Chondrocyte (in vitro differentiated cells): ENCODE measurements around the gene C17orf75. TPM values are rescaled to one million over a fixed set of nuclear protein-coding genes. Genes with fewer than 3 reads are reported as not detected.
"Not testable (repeated sequence)": the region's sequence is repeated elsewhere in the genome, so short reads cannot be mapped to it uniquely, and the experiment has no call there.

Source experiments
- DNase-seq: peaks from one replicate; pipeline ENCODE4 v3.0.0; 2021; ENCODE audit warnings: mixed read lengths, low spot score
- H3K27ac Mint-ChIP-seq: one replicate; pipeline ENCODE4 v1.8.0; 2021; ENCODE audit warnings: mild to moderate bottlenecking, moderate library complexity, mixed read lengths; ENCODE audit not compliant: unreplicated experiment
- H3K27me3 Mint-ChIP-seq: 2 replicates; pipeline ENCODE4 v1.8.0; 2021; ENCODE audit warnings: low read depth, mixed read lengths
- H3K36me3 Mint-ChIP-seq: 2 replicates; pipeline ENCODE4 v1.8.0; 2021; ENCODE audit warnings: low read depth, mixed read lengths
- H3K4me1 Mint-ChIP-seq: 2 replicates; pipeline ENCODE4 v1.8.0; 2021; ENCODE audit warnings: low read depth, mild to moderate bottlenecking, mixed read lengths
- H3K4me3 Mint-ChIP-seq: one replicate; pipeline ENCODE4 v1.8.0; 2021; ENCODE audit warnings: mild to moderate bottlenecking, moderate library complexity, mixed read lengths; ENCODE audit not compliant: unreplicated experiment
- H3K9me3 Mint-ChIP-seq: 2 replicates; pipeline ENCODE4 v1.8.0; 2021; ENCODE audit warnings: low read depth, mixed read lengths
- CTCF ChIP-seq: fragments of 200-600 bp; sonication (generic); IDR thresholded peaks from 2 replicates; pipeline ENCODE4 v1.5.0; 2021; ENCODE audit warnings: antibody characterized with exemption, mild to moderate bottlenecking, moderate library complexity
- total RNA-seq: library from RNA; stranded (reverse); gene quantifications from 3 replicates; pipeline ENCODE4 v1.2.1, GENCODE V29; 2021

Gene C17orf75
- total RNA-seq, 1 donor from 2014 or later, result 19.3 TPM

GRCh38 chr17:32357615-32358014 is 15.6 kb upstream of the C17orf75 start:
- DNase-seq, result no peak
- no peaks in the 10 kb centered on the region for H3K9me3 Mint-ChIP-seq
- H3K36me3 Mint-ChIP-seq, result peaks cover 20% of the 10 kb centered on the region
- H3K4me1 Mint-ChIP-seq, result peaks cover 47% of the 10 kb centered on the region
- TF ChIP-seq CTCF, result no peak
- H3K27ac Mint-ChIP-seq, result no peak overlapping the region
- no peak overlapping the region for H3K4me3 Mint-ChIP-seq
- H3K27me3 Mint-ChIP-seq, result no peaks in the 10 kb centered on the region

- H3K27ac Mint-ChIP-seq, result no peak overlapping the region
- no peak overlapping the region for H3K4me3 Mint-ChIP-seq
- DNase-seq, result no peak
- H3K36me3 Mint-ChIP-seq, result peaks cover 17% of the 10 kb centered on the region
- TF ChIP-seq CTCF, result no peak
- H3K4me1 Mint-ChIP-seq, result peaks cover 56% of the 10 kb centered on the region
- H3K9me3 Mint-ChIP-seq, result no peaks in the 10 kb centered on the region
- H3K27me3 Mint-ChIP-seq, result no peaks in the 10 kb centered on the region
These were observed 14.8 kb upstream of the C17orf75 start for GRCh38 chr17:32356750-32357149.

GRCh38 chr17:32356378-32356743 is 14.4 kb upstream of the C17orf75 start:
- Mint-ChIP-seq H3K4me3 (no peak overlapping the region), H3K9me3 (no peaks in the 10 kb centered on the region), H3K27me3 (no peaks in the 10 kb centered on the region), H3K4me1 (peaks cover 60% of the 10 kb centered on the region), H3K36me3 (peaks cover 17% of the 10 kb centered on the region), H3K27ac (no peak overlapping the region)
- no peak for DNase-seq
- no peak for TF ChIP-seq CTCF

- Mint-ChIP-seq H3K27ac (peak overlapping the region; percentile 62), H3K4me1 (peaks cover 58% of the 10 kb centered on the region), H3K4me3 (peak overlapping the region; percentile 10), H3K36me3 (peaks cover 14% of the 10 kb centered on the region), H3K27me3 (no peaks in the 10 kb centered on the region), H3K9me3 (no peaks in the 10 kb centered on the region)
- DNase-seq, result no peak
- TF ChIP-seq CTCF, result no peak
These were observed 13.8 kb upstream of the C17orf75 start for GRCh38 chr17:32355649-32356377.

GRCh38 chr17:32352734-32353133 is 10.8 kb upstream of the C17orf75 start:
- Mint-ChIP-seq H3K36me3 (peaks cover 17% of the 10 kb centered on the region), H3K4me3 (peak overlapping the region; percentile 100)

More at GRCh38 chr17:32352734-32353133, 10.8 kb upstream of the C17orf75 start:
- not testable (repeated sequence) for H3K9me3 Mint-ChIP-seq, DNase-seq, H3K27me3 Mint-ChIP-seq
- H3K4me1 Mint-ChIP-seq, result peaks cover 61% of the 10 kb centered on the region
- peak overlapping the region; percentile 9 for H3K27ac Mint-ChIP-seq
